Keratinocyte (primary cell): ENCODE measurements around the gene DDX39B. TPM values are rescaled to one million over a fixed set of nuclear protein-coding genes. Genes with fewer than 3 reads are reported as not detected.

Source experiments
- DNase-seq: peaks from one replicate; pipeline ENCODE4 v3.0.0-alpha.2; 2011; ENCODE audit warnings: low read depth, missing footprints, low spot score
- FAIRE-seq: peaks from 2 replicates; lab custom pipeline; 2011; peaks lifted over from hg19 to GRCh38; lab: Jason Lieb, UNC
- H2AFZ ChIP-seq: 2 replicates; pipeline ENCODE4 v1.6.0; 2012; ENCODE audit warnings: low read length, control low read depth, inconsistent platforms; ENCODE audit not compliant: control insufficient read depth
- H3K27ac ChIP-seq: 2 replicates; pipeline ENCODE4 v1.5.1; 2011; ENCODE audit warnings: low read length; ENCODE audit not compliant: control insufficient read depth, insufficient read depth
- H3K27me3 ChIP-seq: 3 replicates; pipeline ENCODE4 v1.6.0; 2011; ENCODE audit warnings: low read length; ENCODE audit not compliant: control insufficient read depth, insufficient read depth; ENCODE audit errors: extremely low read depth
- H3K36me3 ChIP-seq, 2 experiments: 2 replicates in 1 of 2; 3 replicates in 1 of 2; pipeline ENCODE4 v1.5.1; 2011; ENCODE audit warnings: low read length in 2 of 2, mild to moderate bottlenecking in 1 of 2; ENCODE audit not compliant: control insufficient read depth in 2 of 2, insufficient read depth in 2 of 2; ENCODE audit errors: extremely low read depth in 1 of 2
- H3K4me1 ChIP-seq: 3 replicates; pipeline ENCODE4 v1.5.1; 2011; ENCODE audit warnings: low read length; ENCODE audit not compliant: control insufficient read depth, insufficient read depth; ENCODE audit errors: extremely low read depth
- H3K4me2 ChIP-seq: 3 replicates; pipeline ENCODE4 v1.6.0; 2011; ENCODE audit warnings: low read depth, low read length; ENCODE audit not compliant: control insufficient read depth, insufficient read depth; ENCODE audit errors: extremely low read depth
- H3K4me3 ChIP-seq, 3 experiments: fragments of 200-600 bp in 1 of 3; sonication (generic) in 1 of 3; 2 replicates in 2 of 3; 3 replicates in 1 of 3; pipeline ENCODE4 v1.5.1; 2011 to 2016; ENCODE audit warnings: low read length in 3 of 3, mild to moderate bottlenecking in 3 of 3, control low read depth in 2 of 3, inconsistent platforms in 1 of 3, low read depth in 1 of 3, mixed read lengths in 1 of 3, mixed run types in 1 of 3, moderate library complexity in 1 of 3; ENCODE audit not compliant: control insufficient read depth in 2 of 3, insufficient read depth in 2 of 3; ENCODE audit errors: extremely low read depth in 1 of 3
- H3K79me2 ChIP-seq: 2 replicates; pipeline ENCODE4 v1.6.0; 2012; ENCODE audit warnings: low read length; ENCODE audit not compliant: control insufficient read depth, insufficient read depth
- H3K9ac ChIP-seq: 3 replicates; pipeline ENCODE4 v1.6.0; 2011; ENCODE audit warnings: low read length; ENCODE audit not compliant: control insufficient read depth, insufficient read depth; ENCODE audit errors: extremely low read depth
- H3K9me1 ChIP-seq: 3 replicates; pipeline ENCODE4 v1.6.0; 2011; ENCODE audit warnings: low read length; ENCODE audit not compliant: control insufficient read depth, insufficient read depth; ENCODE audit errors: extremely low read depth
- H3K9me3 ChIP-seq: 2 replicates; pipeline ENCODE4 v1.5.1; 2012; ENCODE audit warnings: low read depth, low read length; ENCODE audit not compliant: control insufficient read depth
- H4K20me1 ChIP-seq: 3 replicates; pipeline ENCODE4 v1.6.0; 2011; ENCODE audit warnings: low read length; ENCODE audit not compliant: control insufficient read depth, insufficient read depth; ENCODE audit errors: extremely low read depth
- CTCF ChIP-seq, 3 experiments: IDR thresholded peaks in 1 of 3; conservative IDR thresholded peaks in 1 of 3; optimal IDR thresholded peaks in 1 of 3; 2 replicates in 2 of 3; 3 replicates in 1 of 3; pipeline versions ENCODE3 to v1.5.1; 2011; ENCODE audit warnings: low read length in 3 of 3, mild to moderate bottlenecking in 3 of 3, moderate library complexity in 2 of 3, control low read depth in 1 of 3, inconsistent platforms in 1 of 3; ENCODE audit not compliant: insufficient read depth in 2 of 3; ENCODE audit errors: extremely low read depth in 1 of 3
- EZH2 ChIP-seq: IDR thresholded peaks from one replicate; pipeline ENCODE4 v1.6.1; 2012; ENCODE audit warnings: inconsistent platforms, mild to moderate bottlenecking, low read length, moderate library complexity
- dilution Hi-C: fragments of 300-500 bp; cut with MboI; formaldehyde crosslinking; loops from one replicate; pipeline ENCODE4 v1.7.0; 2020; ENCODE audit warnings: low sequenced_read_pairs; ENCODE audit not compliant: extremely low pct_ligation_motif_present
- polyA plus RNA-seq, 5 experiments: library from polyadenylated mRNA; depleted of rRNA in 3 of 5; stranded (reverse) in 3 of 5; stranded (forward) in 1 of 5; unstranded in 1 of 5; fragments of >200 nt; gene quantifications; 1 replicate in 1 of 5; 2 replicates in 3 of 5; 3 replicates in 1 of 5; pipeline versions ENCODE4 v1.2.1 to v1.2.3, GENCODE V29; 2011 to 2012; ENCODE audit warnings: missing spikeins in 2 of 5, low read depth in 1 of 5, low replicate concordance in 1 of 5

Gene DDX39B
- polyA plus RNA-seq, 1 donor (not counting 4 experiments of a cell fraction or from before 2014, with no cell fraction given), result 314 TPM

- Histone ChIP-seq H3K36me3 (peaks cover 10 to 17% of the 10 kb centered on the region in 2 experiments), H3K9me1 (no peaks in the 10 kb centered on the region), H2AFZ (no peak overlapping the region), H3K79me2 (no peaks in the 10 kb centered on the region), H3K27ac (no peak overlapping the region), H3K4me1 (peaks cover 12% of the 10 kb centered on the region), H3K4me3 (no peak overlapping the region), H4K20me1 (no peaks in the 10 kb centered on the region), H3K9ac (no peak overlapping the region), H3K9me3 (no peaks in the 10 kb centered on the region), H3K27me3 (no peaks in the 10 kb centered on the region), H3K4me2 (no peak overlapping the region)
- FAIRE-seq (no peak), DNase-seq (no peak)
- dilution Hi-C loops, result no loop called here
- TF ChIP-seq EZH2, result no peak
- no peak for TF ChIP-seq CTCF (optimal IDR thresholded peaks at IDR 0.05 in 1 of 3, IDR thresholded peaks at IDR 0.05 in 1 of 3, conservative IDR thresholded peaks at IDR 0.05 in 1 of 3; ENCODE audit: extremely low read depth in 1 of 3, insufficient read depth in 2 of 3, low read length in 3 of 3)
These were observed 17.8 kb upstream of the DDX39B start for GRCh38 chr6:31559606-31559957.

- peaks cover 12% of the 10 kb centered on the region for H3K4me1 ChIP-seq
- no peak overlapping the region for H3K4me3 ChIP-seq
- no peaks in the 10 kb centered on the region for H4K20me1 ChIP-seq
- H3K9ac ChIP-seq, result no peak overlapping the region
- H3K79me2 ChIP-seq, result no peaks in the 10 kb centered on the region
- FAIRE-seq (no peak), DNase-seq (no peak)
- H3K9me3 ChIP-seq, result no peaks in the 10 kb centered on the region
- H3K27ac ChIP-seq, result no peak overlapping the region
- dilution Hi-C loops, result no loop called here
- no peak overlapping the region for H2AFZ ChIP-seq
- no peak overlapping the region for H3K4me2 ChIP-seq
- H3K36me3 ChIP-seq, result peaks cover 10 to 17% of the 10 kb centered on the region in 2 experiments
- TF ChIP-seq CTCF (optimal IDR thresholded peaks at IDR 0.05 in 1 of 3, IDR thresholded peaks at IDR 0.05 in 1 of 3, conservative IDR thresholded peaks at IDR 0.05 in 1 of 3; ENCODE audit: extremely low read depth in 1 of 3, insufficient read depth in 2 of 3, low read length in 3 of 3) (no peak), EZH2 (no peak)
- no peaks in the 10 kb centered on the region for H3K9me1 ChIP-seq
- H3K27me3 ChIP-seq, result no peaks in the 10 kb centered on the region
These were observed 17.1 kb upstream of the DDX39B start for GRCh38 chr6:31558631-31559500.
